OCI-LY1 (cell line): ENCODE measurements around the gene MBOAT1.

Experiments used
- H2AFZ ChIP-seq: fragments of 200-600 bp; sonication (generic), shearing (Covaris generic); 2 replicates; pipeline ENCODE4 v1.6.0; 2014; ENCODE audit warnings: antibody characterized with exemption, mild to moderate bottlenecking, low read length
- H3F3A ChIP-seq: fragments of 200-600 bp; sonication (generic), shearing (Covaris generic); 2 replicates; pipeline ENCODE4 v1.6.0; 2014; ENCODE audit warnings: mild to moderate bottlenecking, antibody characterized with exemption, low read length, moderate library complexity; ENCODE audit not compliant: insufficient read depth
- H3K27ac ChIP-seq: fragments of 200-600 bp; sonication (generic); 2 replicates; pipeline ENCODE4 v1.5.1; 2014; ENCODE audit warnings: low read length, mixed run types, mild to moderate bottlenecking, low read depth; ENCODE audit not compliant: poor library complexity, severe bottlenecking
- H3K27me3 ChIP-seq: fragments of 200-600 bp; sonication (generic); 2 replicates; pipeline ENCODE4 v1.6.0; 2014; ENCODE audit warnings: antibody characterized with exemption, mild to moderate bottlenecking, low read length, moderate library complexity; ENCODE audit not compliant: insufficient read depth
- H3K36me3 ChIP-seq: fragments of 200-600 bp; sonication (generic); 2 replicates; pipeline ENCODE4 v1.6.1; 2014; ENCODE audit warnings: mild to moderate bottlenecking, antibody characterized with exemption, low read length, moderate library complexity, mixed read lengths; ENCODE audit not compliant: insufficient read depth
- H3K4me1 ChIP-seq: fragments of 200-600 bp; sonication (generic); 2 replicates; pipeline ENCODE4 v1.5.1; 2014; ENCODE audit warnings: mild to moderate bottlenecking, low read length, moderate library complexity; ENCODE audit not compliant: insufficient read depth, severe bottlenecking
- H3K4me2 ChIP-seq: fragments of 200-600 bp; sonication (generic), shearing (Covaris generic); 2 replicates; pipeline ENCODE4 v1.6.1; 2014; ENCODE audit warnings: low read length
- H3K4me3 ChIP-seq: fragments of 200-600 bp; sonication (generic); 2 replicates; pipeline ENCODE4 v1.5.1; 2014; ENCODE audit warnings: low read length, low read depth, mild to moderate bottlenecking, mixed read lengths; ENCODE audit not compliant: poor library complexity, severe bottlenecking
- H3K79me2 ChIP-seq: fragments of 200-600 bp; shearing (Covaris generic); 2 replicates; pipeline ENCODE4 v1.6.1; 2016; ENCODE audit warnings: mixed run types, low read length, mixed read lengths; ENCODE audit not compliant: insufficient read depth
- H3K9ac ChIP-seq: fragments of 200-600 bp; sonication (generic), shearing (Covaris generic); 2 replicates; pipeline ENCODE4 v1.6.1; 2014; ENCODE audit warnings: mild to moderate bottlenecking, low read length, mixed read lengths
- H3K9me2 ChIP-seq: fragments of 200-600 bp; sonication (generic), shearing (Covaris generic); 2 replicates; pipeline ENCODE4 v1.6.1; 2014; ENCODE audit warnings: low read depth, mild to moderate bottlenecking, low read length, mixed read lengths
- H3K9me3 ChIP-seq: fragments of 200-600 bp; shearing (Covaris generic); 2 replicates; pipeline ENCODE4 v1.6.1; 2014; ENCODE audit warnings: low read length, mixed read lengths
- H4K20me1 ChIP-seq: fragments of 200-600 bp; sonication (generic), shearing (Covaris generic); 2 replicates; pipeline ENCODE4 v1.6.0; 2016; ENCODE audit warnings: mild to moderate bottlenecking, low read length; ENCODE audit not compliant: insufficient read depth
- CTCF ChIP-seq: fragments of 200-600 bp; sonication (generic), shearing (Covaris generic); IDR thresholded peaks from 2 replicates; pipeline ENCODE4 v1.5.1; 2017; ENCODE audit warnings: mild to moderate bottlenecking, antibody characterized with exemption, low read length, moderate library complexity, mixed read lengths
- EZH2 ChIP-seq: fragments of 200-600 bp; sonication (generic), shearing (Covaris generic); IDR thresholded peaks from 2 replicates; pipeline ENCODE4 v1.8.0; 2017; ENCODE audit warnings: borderline replicate concordance, mixed run types, mild to moderate bottlenecking, antibody characterized with exemption, low read length, moderate library complexity, mixed read lengths

The MBOAT1 gene

GRCh38 chr6:20197251-20197650 lies 15.0 kb downstream of the MBOAT1 start:
- Histone ChIP-seq H3K9me2 (no peaks in the 10 kb centered on the region), H3K4me3 (no peak overlapping the region), H3K27ac (no peak overlapping the region), H2AFZ (no peak overlapping the region), H3K9me3 (no peaks in the 10 kb centered on the region), H3K79me2 (no peaks in the 10 kb centered on the region), H3F3A (no peaks in the 10 kb centered on the region), H3K36me3 (no peaks in the 10 kb centered on the region), H3K9ac (no peak overlapping the region), H4K20me1 (no peaks in the 10 kb centered on the region), H3K27me3 (no peaks in the 10 kb centered on the region), H3K4me1 (no peaks in the 10 kb centered on the region), H3K4me2 (no peak overlapping the region)
- TF ChIP-seq EZH2: no peak
- TF ChIP-seq CTCF: no peak

- Histone ChIP-seq H2AFZ (no peak overlapping the region), H3K9me3 (no peaks in the 10 kb centered on the region), H3K4me2 (no peak overlapping the region), H3K27me3 (no peaks in the 10 kb centered on the region), H3K9me2 (no peaks in the 10 kb centered on the region), H3K4me1 (no peaks in the 10 kb centered on the region), H3K9ac (no peak overlapping the region), H3F3A (no peaks in the 10 kb centered on the region), H3K79me2 (no peaks in the 10 kb centered on the region), H3K36me3 (no peaks in the 10 kb centered on the region), H3K27ac (no peak overlapping the region), H3K4me3 (no peak overlapping the region), H4K20me1 (no peaks in the 10 kb centered on the region)
- TF ChIP-seq CTCF (no peak), EZH2 (no peak)
Observed at GRCh38 chr6:20192625-20193024, 19.6 kb downstream of the MBOAT1 start.

- TF ChIP-seq CTCF: no peak
- no peak for TF ChIP-seq EZH2
- no peaks in the 10 kb centered on the region for H4K20me1 ChIP-seq
- no peak overlapping the region for H2AFZ ChIP-seq
- H3K36me3 ChIP-seq: no peaks in the 10 kb centered on the region
- no peak overlapping the region for H3K4me3 ChIP-seq
- no peak overlapping the region for H3K4me2 ChIP-seq
- no peaks in the 10 kb centered on the region for H3F3A ChIP-seq
- no peaks in the 10 kb centered on the region for H3K9me3 ChIP-seq
- no peaks in the 10 kb centered on the region for H3K79me2 ChIP-seq
- H3K27me3 ChIP-seq: no peaks in the 10 kb centered on the region
- H3K9ac ChIP-seq: no peak overlapping the region
- H3K27ac ChIP-seq: no peak overlapping the region
- H3K9me2 ChIP-seq: no peaks in the 10 kb centered on the region
- H3K4me1 ChIP-seq: no peaks in the 10 kb centered on the region
Observed at GRCh38 chr6:20191992-20192391, 20.3 kb downstream of the MBOAT1 start.
